Fibroblast of skin of abdomen (primary cell): Measurements from ENCODE around the gene NDUFA11.

Experiments
- DNase-seq: peaks from one replicate; pipeline ENCODE4 v3.0.0-alpha.2; 2013

Gene NDUFA11

DNA sequence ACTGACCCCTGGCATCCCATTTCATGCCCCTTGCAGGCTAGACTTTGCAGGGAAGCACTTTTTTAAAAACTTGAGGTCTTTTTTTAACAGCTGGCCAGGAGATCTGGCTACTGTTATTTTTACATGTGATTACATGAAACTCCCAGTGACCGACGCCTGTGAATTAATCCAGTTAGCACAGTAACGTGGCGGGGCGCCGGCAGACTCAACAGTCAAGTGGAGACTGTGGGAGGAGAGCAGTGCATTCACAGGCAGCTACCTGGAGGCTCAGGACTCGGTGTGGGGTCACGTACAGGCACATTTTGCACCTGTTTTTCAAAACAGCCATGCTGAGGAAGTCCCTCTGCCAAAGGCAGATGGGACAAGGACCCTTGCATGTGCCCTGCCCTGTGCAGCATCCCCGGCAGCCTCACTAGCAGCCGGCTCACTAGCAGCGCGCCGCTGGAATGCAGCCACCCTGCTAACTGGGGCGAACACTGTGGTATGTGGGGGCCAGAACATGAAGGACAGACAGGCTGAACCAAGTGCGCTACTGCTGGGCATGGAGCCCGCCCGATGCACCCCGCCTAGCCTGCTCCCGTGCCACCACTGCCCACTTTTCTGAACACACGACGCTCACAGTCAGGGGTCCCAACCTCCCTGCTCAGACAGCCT lies 29.1 kb upstream of the NDUFA11 start:
- DNase-seq = no peak

DNA sequence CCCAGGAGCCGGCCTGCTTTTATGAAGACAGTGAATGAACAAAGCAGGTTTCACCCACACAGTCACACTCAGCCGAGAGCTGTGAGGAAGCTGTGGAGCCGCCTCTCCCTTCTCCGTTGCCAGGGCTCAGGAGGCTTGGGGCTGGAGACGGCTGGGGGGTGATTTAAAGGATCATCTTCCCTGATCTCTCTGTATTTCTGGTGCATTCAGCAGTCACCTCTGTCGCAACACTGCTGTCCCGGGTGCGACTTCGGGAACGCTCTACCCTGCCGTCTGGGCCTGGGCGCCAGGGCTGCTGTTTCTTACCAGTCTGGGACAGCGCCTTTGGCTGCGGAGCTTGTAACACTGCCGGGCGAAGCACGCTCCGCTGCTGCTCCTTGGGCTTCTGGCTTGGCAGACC lies 28.6 kb upstream of the NDUFA11 start:
- DNase-seq = no peak

DNA sequence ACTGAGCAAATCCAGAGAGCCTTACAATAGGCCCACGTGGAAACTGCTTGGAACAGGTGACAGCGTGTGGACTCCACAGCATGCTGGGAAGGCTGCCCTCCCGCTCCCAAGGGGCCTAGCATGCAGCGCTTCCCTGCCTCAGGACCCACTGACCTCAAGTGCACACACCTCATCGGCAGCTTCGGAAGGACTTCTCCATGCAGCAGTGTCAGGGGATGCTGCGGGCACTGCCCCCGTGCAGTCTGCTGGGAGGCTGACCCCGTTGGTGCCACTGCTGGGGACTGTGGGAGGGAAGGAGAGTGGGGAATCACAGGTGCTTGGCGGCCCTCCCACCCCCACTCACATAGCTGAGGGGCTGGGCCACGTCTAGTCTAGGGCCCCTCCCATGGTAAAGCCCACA lies 27.7 kb upstream of the NDUFA11 start:
- no peak for DNase-seq

DNA sequence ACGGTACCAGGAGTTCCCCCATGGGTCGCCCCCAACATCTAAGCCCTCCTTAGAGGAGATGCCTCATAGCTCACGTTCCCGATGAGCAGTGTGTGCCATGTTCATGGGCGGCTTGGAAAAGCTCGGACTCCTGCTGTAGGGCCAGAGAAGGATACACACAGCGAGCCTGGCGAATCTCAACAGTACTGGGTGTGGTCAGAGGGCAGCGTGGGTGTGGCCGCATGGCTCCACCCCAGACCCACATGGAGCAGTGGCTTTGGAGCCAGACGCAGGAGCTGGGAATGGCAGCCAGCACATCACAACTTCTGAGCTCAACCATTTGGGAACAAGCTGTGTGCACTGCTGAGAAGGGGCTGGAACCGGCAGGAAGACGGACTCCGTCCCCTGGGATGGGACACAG lies 26.0 kb upstream of the NDUFA11 start:
- no peak for DNase-seq

DNA sequence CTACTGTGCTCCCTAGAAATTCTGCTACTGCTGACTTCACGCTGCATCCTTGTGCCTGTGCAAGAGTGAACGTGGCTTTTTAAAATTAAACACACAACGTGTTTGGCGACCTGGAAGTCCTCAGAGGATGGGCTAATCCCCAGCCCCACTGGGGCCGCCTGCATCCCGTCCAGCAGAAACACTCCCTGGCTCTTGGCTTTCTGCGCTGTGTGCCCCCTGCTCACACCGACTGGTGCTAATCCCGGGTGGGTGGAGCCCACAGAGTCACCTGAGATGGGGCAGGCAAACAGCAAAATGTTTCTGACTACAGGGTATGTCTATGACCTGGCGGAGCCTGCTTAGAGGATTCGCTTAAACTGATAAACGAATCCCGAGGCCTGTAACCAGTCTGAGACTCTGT lies 25.6 kb upstream of the NDUFA11 start:
- DNase-seq = no peak

DNA sequence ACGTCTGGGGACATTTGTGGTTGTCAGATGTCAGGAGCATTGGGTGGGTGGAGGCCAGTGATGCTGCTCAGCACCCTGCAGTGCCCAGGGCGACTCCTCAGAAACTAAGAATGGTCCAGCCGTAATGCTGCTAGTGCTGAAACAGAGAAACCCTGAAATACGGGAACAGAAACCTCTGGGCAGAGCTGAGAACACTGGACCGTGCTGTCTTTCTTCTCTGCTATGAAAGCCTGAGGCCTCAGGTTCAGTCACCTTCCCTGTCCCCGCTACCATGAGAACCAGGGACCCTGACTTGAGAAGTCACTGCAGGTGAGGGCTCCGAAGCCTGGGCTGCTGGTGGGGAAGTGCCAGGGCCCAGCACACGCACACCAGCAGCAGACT lies 23.8 kb upstream of the NDUFA11 start:
- DNase-seq = no peak

DNA sequence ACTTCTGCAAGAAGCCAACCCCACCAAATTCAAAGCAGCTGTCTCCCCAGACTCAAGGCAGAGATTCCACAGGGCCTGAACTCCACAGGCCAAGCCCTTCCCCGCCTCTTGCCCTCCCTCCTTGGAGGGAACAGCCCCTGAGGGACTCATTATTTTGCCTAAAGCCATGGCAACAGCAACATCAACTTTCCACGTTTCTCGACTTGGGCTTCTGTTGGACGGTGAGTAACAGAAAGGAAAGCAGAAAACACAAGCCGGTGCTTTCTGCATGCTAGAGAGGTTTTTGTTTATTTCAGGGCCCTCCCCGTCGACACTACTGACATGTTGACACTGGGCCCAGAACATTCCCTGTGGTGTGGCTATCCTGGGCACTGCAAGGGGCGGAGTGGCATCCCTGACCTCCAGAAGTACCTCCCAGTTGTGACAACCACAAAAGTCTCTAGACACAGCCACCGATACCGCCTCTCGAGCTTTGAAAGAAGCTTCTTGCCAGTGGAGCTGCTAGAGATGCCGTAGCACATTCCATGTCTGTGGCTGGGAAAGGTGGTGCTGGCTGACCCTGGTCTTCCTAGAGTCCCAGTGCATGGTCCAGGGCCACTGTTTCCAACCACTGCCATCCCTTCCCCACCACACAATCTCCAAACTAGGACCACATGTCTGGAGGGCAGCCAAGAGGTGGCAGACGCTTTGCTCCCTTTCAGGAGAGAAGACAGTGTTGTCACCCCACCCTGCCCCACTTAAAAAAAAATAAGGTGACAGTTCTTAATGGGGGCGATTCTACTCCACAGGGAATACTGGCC lies 23.3 kb upstream of the NDUFA11 start:
- peak; percentile 90 for DNase-seq

DNA sequence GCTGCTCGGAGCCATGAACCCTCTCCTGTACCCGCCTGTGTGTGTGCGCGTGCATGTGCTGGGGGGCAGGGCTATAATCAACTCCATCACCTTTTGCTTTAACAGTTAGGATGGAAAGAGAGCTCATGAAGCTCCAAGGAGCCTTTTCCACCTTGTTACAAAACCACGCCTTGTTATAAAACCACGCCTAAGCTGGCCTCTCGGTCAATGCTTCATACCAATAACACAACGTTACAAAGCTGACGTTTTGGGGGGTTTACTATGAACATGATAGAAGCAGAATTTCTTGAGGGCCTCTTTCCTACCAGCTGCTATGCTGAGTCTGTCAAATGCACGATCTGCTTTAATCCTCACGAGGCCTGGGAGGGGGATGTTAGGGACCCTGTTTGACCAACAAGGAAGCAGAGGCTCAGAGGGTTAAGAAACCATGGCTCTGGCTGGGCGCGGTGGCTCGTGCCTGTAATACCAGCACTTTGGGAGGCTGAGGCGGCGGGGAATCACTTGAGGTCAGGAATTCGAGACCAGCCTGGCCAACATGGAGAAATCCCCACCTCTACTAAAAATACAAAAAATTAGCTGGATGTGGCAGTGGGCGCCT lies 22.3 kb upstream of the NDUFA11 start:
- DNase-seq = no peak

DNA sequence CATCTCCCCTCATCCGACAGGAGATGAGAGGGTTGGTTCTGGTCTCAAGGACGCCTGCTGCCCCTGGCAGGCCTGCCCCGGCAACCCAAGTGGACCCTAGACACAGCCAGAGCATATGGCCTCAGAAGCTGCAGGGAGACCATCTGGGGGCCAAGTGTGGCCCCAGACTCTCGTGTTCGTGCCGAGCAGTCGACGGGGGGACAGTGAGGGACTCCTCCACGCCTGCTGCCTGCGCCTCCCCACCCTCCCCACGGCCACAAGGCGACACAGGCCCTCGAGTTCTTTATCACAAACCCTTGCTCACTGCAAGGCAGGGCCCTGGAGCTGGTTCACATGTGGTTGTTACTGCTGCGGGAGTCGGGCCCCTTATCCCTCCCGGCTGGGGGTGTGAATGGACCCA lies 19.8 kb upstream of the NDUFA11 start:
- no peak for DNase-seq

DNA sequence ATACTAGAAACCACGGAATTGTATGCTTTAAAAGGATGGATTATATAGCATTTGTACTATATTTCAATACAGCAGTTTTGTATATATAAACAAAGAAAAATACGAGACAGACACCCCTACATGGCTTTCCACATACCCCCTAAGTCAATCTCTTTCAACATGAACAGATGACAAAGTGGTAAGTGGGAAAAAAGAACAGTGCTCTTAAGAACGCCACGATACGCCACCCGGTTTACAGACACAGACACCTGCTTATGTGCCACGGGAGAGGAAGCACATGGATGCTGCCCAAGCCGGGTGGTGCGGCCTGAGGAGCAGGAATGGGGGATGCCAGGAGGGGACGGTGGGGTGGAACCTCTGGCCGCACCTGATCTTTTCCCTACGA lies 18.6 kb upstream of the NDUFA11 start:
- DNase-seq = no peak

DNA sequence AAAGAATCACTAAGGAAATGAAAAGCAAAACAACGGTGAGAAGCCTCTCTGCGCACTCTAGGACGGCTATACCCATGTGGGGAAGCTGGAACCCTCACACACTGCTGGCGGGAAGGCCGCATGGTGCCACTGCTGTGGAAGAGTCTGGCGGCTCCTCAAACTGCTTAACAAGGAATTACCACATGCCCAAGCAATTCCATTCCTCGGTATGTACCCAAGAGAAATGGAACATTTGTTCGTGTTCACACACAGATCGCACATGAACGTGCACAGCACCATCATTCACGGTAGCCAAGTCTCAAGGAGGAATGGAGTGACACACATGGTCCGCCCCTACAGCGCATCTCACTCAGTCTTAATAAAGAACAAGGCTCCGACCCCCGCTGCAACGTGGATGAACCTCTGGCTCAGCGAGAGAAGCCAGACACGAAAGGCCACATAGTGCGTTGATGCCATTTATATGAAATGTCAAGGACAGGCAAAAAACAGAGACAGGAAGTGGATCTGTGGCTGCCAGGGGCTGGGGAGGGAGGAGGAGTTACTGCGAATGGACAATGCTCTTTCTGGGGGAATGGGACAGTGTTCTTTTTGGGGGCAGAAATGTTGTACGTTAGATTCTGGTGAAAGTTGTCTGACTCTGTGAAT lies 18.0 kb upstream of the NDUFA11 start:
- no peak for DNase-seq

DNA sequence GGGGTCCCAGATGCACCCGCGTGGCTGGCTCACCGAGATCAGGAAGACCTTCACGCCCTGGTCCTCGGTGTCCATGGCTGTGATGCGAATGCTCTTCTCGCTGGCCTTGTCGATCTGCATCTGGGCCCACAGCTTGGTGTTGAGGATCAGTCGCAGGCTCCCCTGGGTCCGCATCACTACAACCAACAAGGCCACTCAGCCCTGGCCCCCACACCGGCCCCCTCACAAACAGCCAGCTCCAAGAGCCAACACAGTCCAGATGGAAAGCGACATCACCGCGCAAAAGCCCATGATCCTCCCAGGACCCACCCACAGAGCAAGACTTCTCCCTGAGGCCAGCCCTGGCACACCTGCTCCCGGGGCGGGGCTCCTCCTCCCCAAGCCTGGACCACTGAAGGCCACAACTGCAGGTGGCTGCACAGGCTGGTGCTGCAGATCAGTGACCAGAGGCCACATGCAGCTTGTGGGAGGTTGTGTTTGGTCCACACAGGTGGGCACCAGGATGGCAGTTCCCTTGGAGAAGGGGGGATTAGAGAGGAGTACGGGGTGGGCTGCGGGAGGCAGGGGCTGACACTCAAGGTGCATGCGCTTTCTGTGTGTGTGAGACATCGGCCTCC lies 15.0 kb upstream of the NDUFA11 start:
- no peak for DNase-seq

DNA sequence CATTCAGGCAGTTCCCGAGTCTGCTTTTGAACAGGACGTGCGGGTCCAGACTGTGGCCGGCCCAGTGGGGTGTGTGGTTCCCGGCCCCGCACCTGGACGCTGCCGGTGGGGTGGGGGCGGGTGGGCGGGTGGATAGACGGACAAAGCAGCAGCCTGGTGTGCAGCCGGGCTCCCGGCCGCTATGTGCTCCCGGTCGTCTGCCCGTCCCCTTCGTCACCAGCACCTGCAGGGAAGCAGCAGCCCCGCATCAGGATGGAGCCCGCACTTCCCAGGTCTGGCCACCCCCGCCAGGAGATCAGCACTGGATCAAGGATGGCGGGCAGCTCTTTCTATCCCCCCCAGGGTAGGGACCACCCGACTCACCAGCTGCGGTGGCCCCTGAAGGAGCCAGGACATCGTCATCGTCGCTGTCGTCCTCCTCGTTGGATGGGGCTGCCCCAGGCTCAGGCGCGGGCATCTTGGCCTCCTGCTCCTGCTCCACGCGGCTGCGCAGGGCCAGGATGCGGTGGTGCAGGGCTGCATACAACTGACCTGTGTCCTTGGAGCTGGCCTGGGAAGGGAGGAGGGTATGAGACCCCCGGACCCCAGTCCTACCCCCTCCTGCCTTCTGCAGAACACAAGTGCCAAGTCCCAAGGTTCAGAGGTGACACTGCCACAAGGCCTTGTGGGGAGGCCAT lies 14.0 kb upstream of the NDUFA11 start:
- no peak for DNase-seq

DNA sequence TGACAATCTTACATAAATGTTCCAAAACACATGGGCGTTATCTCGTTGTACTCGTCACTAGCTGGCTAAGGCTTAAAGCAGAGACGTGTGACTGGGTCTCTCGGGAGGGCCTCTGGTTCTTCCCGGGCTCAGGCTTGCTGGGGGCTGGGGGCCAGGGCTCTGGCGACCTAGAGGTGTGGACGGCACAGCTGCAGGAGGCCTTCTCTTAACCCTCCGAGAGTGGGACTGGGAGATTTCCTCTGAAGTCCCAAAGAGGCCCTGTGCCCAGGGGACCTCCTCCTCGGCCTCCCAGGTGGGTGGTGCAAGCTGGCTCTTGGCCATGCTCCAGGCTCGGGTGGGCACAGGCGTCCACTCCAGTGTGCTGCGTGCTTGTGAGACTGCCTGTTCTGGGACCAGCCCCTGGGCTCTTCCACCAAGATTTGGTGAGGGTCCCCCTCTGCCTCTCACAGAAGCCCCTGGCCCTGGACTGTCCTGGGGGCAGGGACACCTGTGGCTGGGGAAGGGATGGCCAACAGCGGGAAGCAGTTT lies 12.7 kb upstream of the NDUFA11 start:
- no peak for DNase-seq

DNA sequence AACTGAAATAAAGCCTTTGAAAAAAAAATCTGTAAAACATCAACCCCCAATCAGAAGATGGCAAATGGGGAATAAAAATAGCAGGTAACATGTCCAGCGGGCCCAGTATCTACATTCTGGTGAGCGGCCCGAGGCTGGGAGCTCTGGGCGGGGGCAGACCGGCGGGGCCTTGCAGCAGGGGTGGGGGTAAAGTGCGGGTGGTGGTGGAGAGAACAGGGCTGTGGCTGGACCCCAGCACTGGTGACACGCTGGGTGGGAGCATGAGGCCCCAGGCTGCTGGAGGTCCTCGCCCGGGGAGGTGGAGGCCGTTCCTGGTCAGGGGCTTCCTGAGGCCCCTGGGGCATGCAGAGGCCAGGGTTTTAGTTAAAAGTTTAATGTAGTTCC lies 12.2 kb upstream of the NDUFA11 start:
- no peak for DNase-seq

DNA sequence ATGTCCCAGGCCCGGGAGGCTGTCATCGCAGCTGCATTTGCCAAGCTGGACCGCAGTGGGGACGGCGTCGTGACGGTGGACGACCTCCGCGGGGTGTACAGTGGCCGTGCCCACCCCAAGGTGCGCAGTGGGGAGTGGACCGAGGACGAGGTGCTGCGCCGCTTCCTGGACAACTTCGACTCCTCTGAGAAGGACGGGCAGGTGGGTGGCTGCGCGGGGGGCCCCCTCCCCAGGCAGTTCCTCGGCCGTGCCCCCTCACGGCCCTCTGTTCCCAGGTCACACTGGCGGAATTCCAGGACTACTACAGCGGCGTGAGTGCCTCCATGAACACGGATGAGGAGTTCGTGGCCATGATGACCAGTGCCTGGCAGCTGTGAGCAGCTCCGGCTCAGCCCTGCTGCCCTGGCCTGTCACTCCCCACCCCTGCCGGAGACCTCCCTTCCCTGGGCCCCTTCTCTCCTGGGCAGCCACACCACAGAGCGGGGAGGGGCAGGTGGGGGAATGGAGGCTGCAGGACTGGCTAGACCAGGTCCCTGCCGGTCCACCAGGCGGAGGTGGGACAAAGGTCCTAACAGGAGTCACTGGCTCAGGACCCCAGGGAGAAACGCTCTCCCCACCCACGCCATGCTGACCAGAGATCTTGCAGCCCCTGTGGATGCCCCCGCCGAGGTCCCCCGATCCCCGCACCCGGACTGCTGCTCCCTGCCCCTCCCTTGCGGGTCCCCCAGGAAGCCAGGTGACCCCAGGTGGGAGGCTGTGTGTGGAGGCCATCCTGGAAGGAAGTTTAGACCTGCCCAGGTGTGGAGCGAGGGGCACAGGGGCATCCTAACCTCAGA lies 11.6 kb upstream of the NDUFA11 start:
- no peak for DNase-seq

DNA sequence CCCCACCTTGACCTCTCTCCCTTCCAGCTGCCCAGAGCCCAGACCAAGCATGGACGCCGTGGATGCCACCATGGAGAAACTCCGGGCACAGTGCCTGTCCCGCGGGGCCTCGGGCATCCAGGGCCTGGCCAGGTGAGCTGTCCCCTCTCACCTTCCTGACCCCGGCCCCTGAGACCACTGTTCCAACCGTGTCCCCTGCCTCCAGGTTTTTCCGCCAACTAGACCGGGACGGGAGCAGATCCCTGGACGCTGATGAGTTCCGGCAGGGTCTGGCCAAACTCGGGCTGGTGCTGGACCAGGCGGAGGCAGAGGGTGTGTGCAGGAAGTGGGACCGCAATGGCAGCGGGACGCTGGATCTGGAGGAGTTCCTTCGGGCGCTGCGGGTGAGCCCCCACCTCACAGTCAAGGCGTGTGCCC lies 10.8 kb upstream of the NDUFA11 start:
- DNase-seq = no peak

DNA sequence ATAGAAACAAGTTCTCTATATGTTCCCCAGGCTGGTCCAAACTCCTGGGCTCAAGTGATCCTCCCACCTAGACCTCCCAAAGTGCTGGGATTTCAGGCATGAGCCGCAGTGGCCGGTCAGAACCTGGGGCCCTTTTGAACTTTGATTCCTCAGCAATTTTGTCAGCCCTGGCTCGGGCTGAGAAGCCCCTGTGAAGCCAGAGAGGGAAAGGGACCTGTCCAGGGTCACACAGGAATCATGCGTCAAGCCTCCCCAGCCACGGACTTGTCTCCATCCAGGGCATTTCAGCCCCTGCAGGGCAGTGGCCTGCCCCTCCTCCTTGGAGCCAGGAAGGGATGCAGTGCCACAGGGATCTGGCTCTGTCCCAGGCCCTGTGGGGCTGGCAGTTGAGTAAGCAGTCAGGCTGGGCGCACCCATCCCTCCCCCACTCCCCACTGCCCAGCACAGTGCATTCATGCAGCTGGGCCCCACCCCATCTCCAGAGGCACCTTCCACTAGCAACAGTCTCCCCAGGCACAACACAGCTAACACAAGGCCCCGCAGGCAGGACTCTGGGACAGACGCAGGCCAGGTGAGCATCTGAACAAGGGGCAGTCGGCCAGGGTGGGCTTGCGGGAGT lies 10.3 kb upstream of the NDUFA11 start, which contains the start of gene CAPS:
Gene CAPS, plus strand, starts transcription at position 516 of the 619 bp plus-strand sequence. CDS start 153 bp downstream, outside the sequence.
- no peak for DNase-seq

DNA sequence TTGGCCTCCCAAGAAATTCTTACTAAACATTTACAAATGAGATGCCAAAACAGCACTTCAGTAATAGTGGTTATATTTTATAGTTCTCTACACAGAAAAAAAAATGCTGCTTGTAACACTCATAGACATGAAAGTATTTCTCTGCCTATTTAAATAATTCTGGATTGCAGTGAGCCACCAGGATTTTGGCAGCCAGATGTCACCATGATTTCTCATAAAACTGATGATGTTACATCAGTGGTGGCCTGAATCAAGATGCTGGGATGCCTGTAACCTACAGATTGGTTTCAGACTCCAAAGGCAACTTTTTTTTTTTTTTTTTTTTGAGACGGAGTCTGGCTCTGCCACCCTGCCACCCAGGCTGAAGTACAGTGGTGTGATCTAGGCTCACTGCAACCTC lies 7.8 kb upstream of the NDUFA11 start:
- no peak for DNase-seq

DNA sequence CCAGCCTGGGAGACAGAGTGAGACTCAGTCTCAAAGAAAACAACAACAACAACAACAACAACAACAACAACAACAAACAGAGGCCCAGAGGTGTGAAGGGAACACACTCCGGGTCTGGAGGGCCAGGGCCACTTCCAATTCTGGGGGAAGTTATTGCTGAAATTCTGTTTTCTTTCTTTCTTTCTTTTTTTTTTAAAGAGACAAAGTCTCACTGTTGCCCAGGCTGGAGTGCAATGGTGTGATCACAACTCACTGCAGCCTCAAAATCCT lies 7.0 kb upstream of the NDUFA11 start:
- no peak for DNase-seq
